Stimulated activated CD4-positive, alpha-beta T cell treated with anti-CD3 and anti-CD28 coated beads, Interleukin-15, amount 100 ng/mL, for 24 hours (primary cell): ENCODE results near the gene CCDC136.

Experiments used
- DNase-seq: peaks from one replicate; pipeline ENCODE4 v3.0.0-alpha.2; 2020

Gene CCDC136

GRCh38 chr7:128791121-128791971 is at the start of gene CCDC136:
Gene CCDC136 (plus strand): TSS chr7:128791968. CDS start chr7:128792412, 444 bp downstream.
- DNase-seq, result peak; percentile 88

- no peak for DNase-seq
Measured at GRCh38 chr7:128742206-128742605, 49.6 kb upstream of the CCDC136 start.

GRCh38 chr7:128743112-128743772 is 48.5 kb upstream of the CCDC136 start:
- no peak for DNase-seq

GRCh38 chr7:128744366-128744905 is 47.3 kb upstream of the CCDC136 start:
- no peak for DNase-seq

- no peak for DNase-seq
Measured at GRCh38 chr7:128745706-128746105, 46.1 kb upstream of the CCDC136 start.

GRCh38 chr7:128747327-128748079 is 44.3 kb upstream of the CCDC136 start:
- no peak for DNase-seq

- no peak for DNase-seq
Measured at GRCh38 chr7:128752251-128752650, 39.5 kb upstream of the CCDC136 start.

GRCh38 chr7:128755075-128755818 is 36.5 kb upstream of the CCDC136 start:
- DNase-seq, result no peak

GRCh38 chr7:128755819-128756476 is 35.8 kb upstream of the CCDC136 start:
- no peak for DNase-seq

GRCh38 chr7:128757203-128757602 is 34.6 kb upstream of the CCDC136 start:
- no peak for DNase-seq

- no peak for DNase-seq
Measured at GRCh38 chr7:128758553-128758952, 33.2 kb upstream of the CCDC136 start.

GRCh38 chr7:128759242-128759641 is 32.5 kb upstream of the CCDC136 start:
- DNase-seq, result no peak

- no peak for DNase-seq
Measured at GRCh38 chr7:128763541-128763940, 28.2 kb upstream of the CCDC136 start.

- DNase-seq, result no peak
Measured at GRCh38 chr7:128767475-128768110, 24.2 kb upstream of the CCDC136 start.

GRCh38 chr7:128770233-128770632 is 21.5 kb upstream of the CCDC136 start:
- DNase-seq, result no peak

GRCh38 chr7:128773604-128774003 is 18.2 kb upstream of the CCDC136 start:
- DNase-seq, result no peak

GRCh38 chr7:128774029-128774689 is 17.6 kb upstream of the CCDC136 start:
- no peak for DNase-seq

GRCh38 chr7:128774921-128775320 is 16.8 kb upstream of the CCDC136 start:
- no peak for DNase-seq

GRCh38 chr7:128775744-128776474 is 15.9 kb upstream of the CCDC136 start, which contains the start of gene OPN1SW:
Gene OPN1SW (minus strand): TSS chr7:128775794. CDS start chr7:128775781, 13 bp downstream.
- no peak for DNase-seq
